WTC11 (cell line): Measurements from ENCODE around the gene SEZ6L2. TPM values are rescaled to one million over a fixed set of nuclear protein-coding genes. Genes with fewer than 3 reads are reported as not detected.

ENCODE experiments used
- ATAC-seq: fragments of 200-7000 bp; cut with Tn5 transposase; 2 replicates; pipeline ENCODE4 v1.10.0; 2021; ENCODE audit warnings: mild to moderate bottlenecking, moderate library complexity
- CTCF ChIA-PET: fragments of 300-600 bp; sonication (Branson Sonifier 250); formaldehyde crosslinking; loops from one replicate; lab custom pipeline; 2021; ENCODE audit warnings: antibody characterized with exemption; lab: Charles Lee
- POLR2A ChIA-PET: fragments of 350-600 bp; sonication (Branson Sonifier 250); formaldehyde crosslinking; loops from one replicate; lab custom pipeline; 2021; ENCODE audit warnings: antibody characterized with exemption; lab: Charles Lee
- DNase-seq: peaks from one replicate; pipeline ENCODE4 v3.0.0; 2021; ENCODE audit warnings: low spot score
- H3K27ac Mint-ChIP-seq: 2 replicates; pipeline ENCODE4 v1.8.0; 2021; ENCODE audit warnings: mixed read lengths
- H3K27me3 Mint-ChIP-seq: 2 replicates; pipeline ENCODE4 v1.8.0; 2021; ENCODE audit warnings: low read depth, mild to moderate bottlenecking, moderate library complexity, mixed read lengths
- H3K36me3 Mint-ChIP-seq: 2 replicates; pipeline ENCODE4 v1.8.0; 2021; ENCODE audit warnings: mixed read lengths
- H3K4me1 Mint-ChIP-seq: 2 replicates; pipeline ENCODE4 v1.8.0; 2022; ENCODE audit warnings: mixed read lengths
- H3K4me3 Mint-ChIP-seq: 2 replicates; pipeline ENCODE4 v1.8.0; 2021; ENCODE audit warnings: mild to moderate bottlenecking, moderate library complexity, mixed read lengths
- H3K9me3 Mint-ChIP-seq: 2 replicates; pipeline ENCODE4 v1.8.0; 2021; ENCODE audit warnings: mixed read lengths
- CREM ChIP-seq: sonication (generic); formaldehyde crosslinking; IDR thresholded peaks from 2 replicates; pipeline ENCODE4 v1.8.1; 2022; ENCODE audit warnings: mild to moderate bottlenecking, missing genetic modification reagents, moderate library complexity
- ELF4 ChIP-seq: sonication (generic); formaldehyde crosslinking; IDR thresholded peaks from 2 replicates; pipeline ENCODE4 v1.8.1; 2022; ENCODE audit warnings: low read depth, mild to moderate bottlenecking, moderate library complexity, missing genetic modification reagents
- ESRRA ChIP-seq: sonication (generic); formaldehyde crosslinking; IDR thresholded peaks from 2 replicates; pipeline ENCODE4 v1.8.1; 2022; ENCODE audit warnings: mild to moderate bottlenecking, missing genetic modification reagents, borderline replicate concordance
- FOXP4 ChIP-seq: sonication (generic); formaldehyde crosslinking; IDR thresholded peaks from 2 replicates; pipeline ENCODE4 v1.8.0; 2022; ENCODE audit warnings: mild to moderate bottlenecking, missing genetic modification reagents
- HMGA2 ChIP-seq: fragments of 250-450 bp; sonication (Bioruptor Pico); IDR thresholded peaks from 2 replicates; pipeline ENCODE4 v1.4.0; 2021; ENCODE audit warnings: mild to moderate bottlenecking, moderate library complexity
- MAX ChIP-seq: sonication (generic); formaldehyde crosslinking; IDR thresholded peaks from 2 replicates; pipeline ENCODE4 v1.8.0; 2022; ENCODE audit warnings: mild to moderate bottlenecking, missing genetic modification reagents
- RELA ChIP-seq: sonication (generic); formaldehyde crosslinking; IDR thresholded peaks from 2 replicates; pipeline ENCODE4 v1.8.1; 2022; ENCODE audit warnings: missing genetic modification reagents, mild to moderate bottlenecking, borderline replicate concordance
- STAT6 ChIP-seq: sonication (generic); formaldehyde crosslinking; conservative IDR thresholded peaks from 2 replicates; pipeline ENCODE4 v1.8.1; 2023; ENCODE audit warnings: mild to moderate bottlenecking, low read depth, missing genetic modification reagents, moderate library complexity
- ZNF219 ChIP-seq: sonication (generic); formaldehyde crosslinking; IDR thresholded peaks from 2 replicates; pipeline ENCODE4 v1.8.0; 2023; ENCODE audit warnings: missing genetic modification reagents, mild to moderate bottlenecking, borderline replicate concordance
- ZNF396 ChIP-seq: fragments of 250-450 bp; sonication (Bioruptor Pico); IDR thresholded peaks from 2 replicates; pipeline ENCODE4 v1.8.0; 2021; ENCODE audit warnings: mild to moderate bottlenecking, moderate library complexity, borderline replicate concordance
- total RNA-seq: library from RNA; stranded (reverse); gene quantifications from 3 replicates; pipeline ENCODE4 v1.2.3, GENCODE V29; 2021
- TF ChIP-seq, protein P1 (sequence below): sonication (generic); formaldehyde crosslinking; IDR thresholded peaks from 2 replicates; pipeline ENCODE4 v1.8.0; 2023; ENCODE audit warnings: missing genetic modification reagents, mild to moderate bottlenecking, borderline replicate concordance
- TF ChIP-seq, protein P2 (sequence below): fragments of 250-450 bp; sonication (Bioruptor Pico); IDR thresholded peaks from 2 replicates; pipeline ENCODE4 v1.9.0; 2021; ENCODE audit warnings: mild to moderate bottlenecking
- TF ChIP-seq, protein P3 (sequence below): fragments of 250-450 bp; sonication (Bioruptor Pico); conservative IDR thresholded peaks from 2 replicates; pipeline ENCODE4 v1.9.0; 2021; ENCODE audit warnings: mild to moderate bottlenecking
- TF ChIP-seq, protein P4 (sequence below): fragments of 200-600 bp; IDR thresholded peaks from 2 replicates; pipeline ENCODE4 v1.8.0; 2022; ENCODE audit warnings: antibody characterized with exemption
- TF ChIP-seq, protein P5 (sequence below): sonication (generic); formaldehyde crosslinking; IDR thresholded peaks from 2 replicates; pipeline ENCODE4 v1.8.1; 2023; ENCODE audit warnings: mild to moderate bottlenecking, missing genetic modification reagents, moderate library complexity

SEZ6L2 gene
- total RNA-seq, 1 experiment from 2014 or later = 58.2 TPM

DNA sequence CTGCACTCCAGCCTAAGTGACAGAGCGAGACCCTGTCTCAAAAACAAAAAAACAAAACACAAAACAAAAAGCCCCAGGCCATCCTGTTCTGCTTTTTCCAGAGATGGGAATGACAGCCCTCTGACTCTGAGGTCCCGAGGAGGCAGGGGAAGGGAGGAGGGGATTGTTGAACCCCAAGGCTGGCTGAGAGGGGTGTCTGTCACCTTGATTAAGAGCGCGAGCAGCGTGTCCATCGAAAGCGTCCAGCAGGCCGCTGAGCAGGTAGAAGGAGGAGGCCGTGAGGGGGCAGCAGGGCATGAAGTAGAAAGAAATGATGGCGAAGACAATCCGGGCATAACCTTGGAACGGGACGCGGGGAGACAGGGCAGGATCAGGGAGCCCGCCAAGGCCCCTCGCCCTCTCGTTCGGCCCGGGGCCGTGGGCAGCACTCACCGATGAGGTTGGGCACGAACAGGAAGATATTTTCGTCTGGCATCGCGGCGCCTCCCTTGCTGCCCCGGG is 36.9 kb downstream of the SEZ6L2 start:
- peaks cover 8% of the 10 kb centered on the region for H3K4me1 Mint-ChIP-seq
- ATAC-seq (no peak), DNase-seq (no peak)
- no peaks in the 10 kb centered on the region for H3K9me3 Mint-ChIP-seq
- H3K27ac Mint-ChIP-seq = peak overlapping the region; percentile 86
- ChIA-PET POLR2A (interaction anchor here (1.1 to 1.5 kb wide), 4 partner anchors 15 to 133 kb away, joined by 3 to 5 read pairs (median 4); partner anchors contain the start of genes HIRIP3 and SEZ6L2), CTCF (interaction anchor here (1.1 to 3.8 kb wide), 8 partner anchors 14 to 249 kb away, joined by 3 to 32 read pairs (median 4); partner anchors contain the start of genes HIRIP3 and KIF22)
- H3K4me3 Mint-ChIP-seq = peak overlapping the region; percentile 98
- no peaks in the 10 kb centered on the region for H3K27me3 Mint-ChIP-seq
- peaks cover 13% of the 10 kb centered on the region for H3K36me3 Mint-ChIP-seq
- TF ChIP-seq, protein P1, sequence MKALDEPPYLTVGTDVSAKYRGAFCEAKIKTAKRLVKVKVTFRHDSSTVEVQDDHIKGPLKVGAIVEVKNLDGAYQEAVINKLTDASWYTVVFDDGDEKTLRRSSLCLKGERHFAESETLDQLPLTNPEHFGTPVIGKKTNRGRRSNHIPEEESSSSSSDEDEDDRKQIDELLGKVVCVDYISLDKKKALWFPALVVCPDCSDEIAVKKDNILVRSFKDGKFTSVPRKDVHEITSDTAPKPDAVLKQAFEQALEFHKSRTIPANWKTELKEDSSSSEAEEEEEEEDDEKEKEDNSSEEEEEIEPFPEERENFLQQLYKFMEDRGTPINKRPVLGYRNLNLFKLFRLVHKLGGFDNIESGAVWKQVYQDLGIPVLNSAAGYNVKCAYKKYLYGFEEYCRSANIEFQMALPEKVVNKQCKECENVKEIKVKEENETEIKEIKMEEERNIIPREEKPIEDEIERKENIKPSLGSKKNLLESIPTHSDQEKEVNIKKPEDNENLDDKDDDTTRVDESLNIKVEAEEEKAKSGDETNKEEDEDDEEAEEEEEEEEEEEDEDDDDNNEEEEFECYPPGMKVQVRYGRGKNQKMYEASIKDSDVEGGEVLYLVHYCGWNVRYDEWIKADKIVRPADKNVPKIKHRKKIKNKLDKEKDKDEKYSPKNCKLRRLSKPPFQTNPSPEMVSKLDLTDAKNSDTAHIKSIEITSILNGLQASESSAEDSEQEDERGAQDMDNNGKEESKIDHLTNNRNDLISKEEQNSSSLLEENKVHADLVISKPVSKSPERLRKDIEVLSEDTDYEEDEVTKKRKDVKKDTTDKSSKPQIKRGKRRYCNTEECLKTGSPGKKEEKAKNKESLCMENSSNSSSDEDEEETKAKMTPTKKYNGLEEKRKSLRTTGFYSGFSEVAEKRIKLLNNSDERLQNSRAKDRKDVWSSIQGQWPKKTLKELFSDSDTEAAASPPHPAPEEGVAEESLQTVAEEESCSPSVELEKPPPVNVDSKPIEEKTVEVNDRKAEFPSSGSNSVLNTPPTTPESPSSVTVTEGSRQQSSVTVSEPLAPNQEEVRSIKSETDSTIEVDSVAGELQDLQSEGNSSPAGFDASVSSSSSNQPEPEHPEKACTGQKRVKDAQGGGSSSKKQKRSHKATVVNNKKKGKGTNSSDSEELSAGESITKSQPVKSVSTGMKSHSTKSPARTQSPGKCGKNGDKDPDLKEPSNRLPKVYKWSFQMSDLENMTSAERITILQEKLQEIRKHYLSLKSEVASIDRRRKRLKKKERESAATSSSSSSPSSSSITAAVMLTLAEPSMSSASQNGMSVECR (CRISPR knock-in tag) = no peak
- peak; percentile 54; the same call in 1 of the 2 replicates for TF ChIP-seq MAX (CRISPR knock-in tag)

GRCh38 chr16:29860218-29860617 is 39.1 kb downstream of the SEZ6L2 start:
- Mint-ChIP-seq H3K36me3 (peaks cover 13% of the 10 kb centered on the region), H3K4me3 (no peak overlapping the region), H3K4me1 (peaks cover 12% of the 10 kb centered on the region), H3K27me3 (no peaks in the 10 kb centered on the region), H3K27ac (0 out of 2 replicates have a peak overlapping the region, but pooled peaks have one; percentile 7), H3K9me3 (no peaks in the 10 kb centered on the region)
- TF ChIP-seq, protein P2, sequence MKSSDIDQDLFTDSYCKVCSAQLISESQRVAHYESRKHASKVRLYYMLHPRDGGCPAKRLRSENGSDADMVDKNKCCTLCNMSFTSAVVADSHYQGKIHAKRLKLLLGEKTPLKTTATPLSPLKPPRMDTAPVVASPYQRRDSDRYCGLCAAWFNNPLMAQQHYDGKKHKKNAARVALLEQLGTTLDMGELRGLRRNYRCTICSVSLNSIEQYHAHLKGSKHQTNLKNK = no peak
- TF ChIP-seq, protein P3, sequence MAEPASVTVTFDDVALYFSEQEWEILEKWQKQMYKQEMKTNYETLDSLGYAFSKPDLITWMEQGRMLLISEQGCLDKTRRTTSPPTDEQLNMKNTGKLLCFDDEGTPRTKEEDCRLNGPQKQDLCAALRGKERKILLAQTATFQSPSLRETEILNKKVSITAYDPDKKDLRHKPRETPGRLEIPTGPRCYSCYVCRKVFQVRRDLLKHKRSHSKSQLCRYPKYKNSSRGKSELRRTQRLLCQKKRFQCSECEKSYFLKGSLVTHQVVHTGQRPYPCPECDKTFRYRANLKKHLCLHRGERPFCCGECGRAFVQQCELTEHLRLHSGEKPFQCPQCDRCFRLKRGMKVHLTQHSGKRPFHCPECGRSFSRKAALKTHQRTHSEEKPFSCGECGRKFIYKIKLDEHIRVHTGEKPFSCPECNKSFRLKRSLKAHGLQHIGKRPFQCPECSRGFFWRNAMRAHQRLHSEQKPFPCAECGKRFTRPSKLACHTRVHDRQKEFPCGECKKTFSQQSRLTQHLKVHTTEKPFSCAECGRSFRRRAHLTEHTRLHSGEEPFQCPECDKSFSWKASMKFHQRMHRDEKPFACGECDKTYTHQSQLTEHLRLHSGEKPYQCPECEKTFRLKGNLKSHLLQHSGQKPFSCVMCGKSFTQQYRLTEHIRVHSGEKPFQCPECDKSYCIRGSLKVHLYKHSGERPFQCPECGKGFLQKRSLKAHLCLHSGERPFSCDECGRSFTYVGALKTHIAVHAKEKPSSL (CRISPR knock-in tag) = no peak
- TF ChIP-seq ELF4 (CRISPR knock-in tag) (no peak), ZNF396 (CRISPR knock-in tag) (no peak)
- CTCF ChIA-PET = interaction anchor here (1.1 kb wide), 1 partner anchor 12 kb away, joined by 5 read pairs; no protein-coding TSS in a partner anchor
- no peak for DNase-seq
- no peak for ATAC-seq
- POLR2A ChIA-PET = no interaction called here

- ATAC-seq = no peak
- Mint-ChIP-seq H3K4me3 (no peak overlapping the region), H3K27ac (no peak overlapping the region), H3K27me3 (no peaks in the 10 kb centered on the region), H3K9me3 (no peaks in the 10 kb centered on the region), H3K36me3 (peaks cover 13% of the 10 kb centered on the region), H3K4me1 (peaks cover 12% of the 10 kb centered on the region)
- CTCF ChIA-PET = no interaction called here
- POLR2A ChIA-PET = no interaction called here
- no peak for DNase-seq
- TF ChIP-seq HMGA2 (CRISPR knock-in tag) = no peak
- TF ChIP-seq, protein P4, sequence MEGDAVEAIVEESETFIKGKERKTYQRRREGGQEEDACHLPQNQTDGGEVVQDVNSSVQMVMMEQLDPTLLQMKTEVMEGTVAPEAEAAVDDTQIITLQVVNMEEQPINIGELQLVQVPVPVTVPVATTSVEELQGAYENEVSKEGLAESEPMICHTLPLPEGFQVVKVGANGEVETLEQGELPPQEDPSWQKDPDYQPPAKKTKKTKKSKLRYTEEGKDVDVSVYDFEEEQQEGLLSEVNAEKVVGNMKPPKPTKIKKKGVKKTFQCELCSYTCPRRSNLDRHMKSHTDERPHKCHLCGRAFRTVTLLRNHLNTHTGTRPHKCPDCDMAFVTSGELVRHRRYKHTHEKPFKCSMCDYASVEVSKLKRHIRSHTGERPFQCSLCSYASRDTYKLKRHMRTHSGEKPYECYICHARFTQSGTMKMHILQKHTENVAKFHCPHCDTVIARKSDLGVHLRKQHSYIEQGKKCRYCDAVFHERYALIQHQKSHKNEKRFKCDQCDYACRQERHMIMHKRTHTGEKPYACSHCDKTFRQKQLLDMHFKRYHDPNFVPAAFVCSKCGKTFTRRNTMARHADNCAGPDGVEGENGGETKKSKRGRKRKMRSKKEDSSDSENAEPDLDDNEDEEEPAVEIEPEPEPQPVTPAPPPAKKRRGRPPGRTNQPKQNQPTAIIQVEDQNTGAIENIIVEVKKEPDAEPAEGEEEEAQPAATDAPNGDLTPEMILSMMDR = no peak
- TF ChIP-seq FOXP4 (CRISPR knock-in tag) = no peak
- TF ChIP-seq ESRRA (CRISPR knock-in tag) = no peak
- no peak for TF ChIP-seq RELA
- TF ChIP-seq ZNF219 = no peak
- TF ChIP-seq, protein P5, sequence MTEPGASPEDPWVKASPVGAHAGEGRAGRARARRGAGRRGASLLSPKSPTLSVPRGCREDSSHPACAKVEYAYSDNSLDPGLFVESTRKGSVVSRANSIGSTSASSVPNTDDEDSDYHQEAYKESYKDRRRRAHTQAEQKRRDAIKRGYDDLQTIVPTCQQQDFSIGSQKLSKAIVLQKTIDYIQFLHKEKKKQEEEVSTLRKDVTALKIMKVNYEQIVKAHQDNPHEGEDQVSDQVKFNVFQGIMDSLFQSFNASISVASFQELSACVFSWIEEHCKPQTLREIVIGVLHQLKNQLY (CRISPR knock-in tag) = no peak
- TF ChIP-seq ZNF396 (CRISPR knock-in tag) = no peak
- TF ChIP-seq STAT6 = no peak
- TF ChIP-seq CREM (CRISPR knock-in tag) = no peak
Measured at GRCh38 chr16:29858974-29859373, 40.4 kb downstream of the SEZ6L2 start.
